ENCODE results near the gene ANKRD24. TPM values are rescaled to one million over a fixed set of nuclear protein-coding genes. Genes with fewer than 3 reads are reported as not detected.

ANKRD24 gene
- total RNA-seq, 8 experiments from 2014 or later = 0.29 to 4.0 (median 1.2) TPM

Other genes starting within 250 kb of the ANKRD24 start
- not detected for gene NMRK2, start 249.6 kb upstream of the ANKRD24 start, total RNA-seq
- gene DAPK3, start 211.6 kb upstream of the ANKRD24 start, total RNA-seq = 10 to 100 TPM; 42.4 to 63.4 (median 50.8) TPM
- gene EEF2, start 197.2 kb upstream of the ANKRD24 start, total RNA-seq = 1,000 to 10,000 TPM; 3,034 to 7,601 (median 4,897) TPM
- gene PIAS4, start 175.0 kb upstream of the ANKRD24 start, total RNA-seq = 10 to 100 TPM; 11.6 to 31.8 (median 22.6) TPM
- 10 to 100 TPM in 2 of 8 experiments, 1 to 10 TPM in 6; 1.6 to 13.5 (median 4.1) TPM for gene ZBTB7A, start 115.8 kb upstream of the ANKRD24 start, total RNA-seq
- 100 to 1,000 TPM in 4 of 8 experiments, 10 to 100 TPM in 4; 77.0 to 159 (median 99.6) TPM for gene MAP2K2, start 58.6 kb upstream of the ANKRD24 start, total RNA-seq
- gene CREB3L3, start 29.1 kb upstream of the ANKRD24 start, total RNA-seq = under 1 TPM in 5 of 8 experiments, not detected in 3; 0.08 to 0.59 (median 0.20) TPM
- gene SIRT6, start 126 bp upstream of the ANKRD24 start, total RNA-seq = 10 to 100 TPM; 20.7 to 30.7 (median 22.4) TPM
- 10 to 100 TPM in 1 of 8 experiments, under 1 TPM in 3, not detected in 4; 0.17 to 11.9 (median 0.83) TPM for gene EBI3, start 46.8 kb downstream of the ANKRD24 start, total RNA-seq
- gene YJU2, start 64.4 kb downstream of the ANKRD24 start, total RNA-seq = 10 to 100 TPM; 12.0 to 26.1 (median 17.4) TPM
- gene SHD, start 96.6 kb downstream of the ANKRD24 start, total RNA-seq = 10 to 100 TPM in 4 of 8 experiments, 1 to 10 TPM in 1, under 1 TPM in 2, not detected in 1; 0.21 to 52.7 (median 28.5) TPM
- gene TMIGD2, start 119.7 kb downstream of the ANKRD24 start, total RNA-seq = 1 to 10 TPM in 1 of 8 experiments, under 1 TPM in 4, not detected in 3; 0.29 to 1.2 (median 0.43) TPM
- 10 to 100 TPM in 5 of 8 experiments, 1 to 10 TPM in 2, not detected in 1; 5.0 to 43.4 (median 37.2) TPM for gene FSD1, start 121.9 kb downstream of the ANKRD24 start, total RNA-seq
- gene STAP2, start 156.1 kb downstream of the ANKRD24 start, total RNA-seq = 1 to 10 TPM; 2.2 to 7.5 (median 4.6) TPM
- gene MPND, start 160.9 kb downstream of the ANKRD24 start, total RNA-seq = 10 to 100 TPM in 6 of 8 experiments, 1 to 10 TPM in 2; 4.1 to 20.0 (median 13.2) TPM
- gene SH3GL1, start 217.9 kb downstream of the ANKRD24 start, total RNA-seq = 10 to 100 TPM; 24.6 to 62.9 (median 40.6) TPM
- 10 to 100 TPM in 3 of 8 experiments, 1 to 10 TPM in 5; 2.3 to 36.2 (median 3.1) TPM for gene CHAF1A, start 220.0 kb downstream of the ANKRD24 start, total RNA-seq